CD14-positive monocyte (primary cell): Measurements from ENCODE around the gene SUPV3L1. TPM values are rescaled to one million over a fixed set of nuclear protein-coding genes. Genes with fewer than 3 reads are reported as not detected.

Experiments used
- DNase-seq, 3 donors: peaks; one replicate each; pipeline ENCODE4 v3.0.0-alpha.2; 2011 to 2022
- H2AFZ ChIP-seq: 2 replicates; pipeline ENCODE4 v1.6.0; 2012; ENCODE audit warnings: mild to moderate bottlenecking, low read depth, low read length, inconsistent platforms; ENCODE audit not compliant: insufficient read depth, poor library complexity, severe bottlenecking
- H3K27ac ChIP-seq, 2 donors: 1 replicate in 1 of 2; 2 replicates in 1 of 2; pipeline ENCODE4 v1.5.1; 2012 to 2013; ENCODE audit warnings: low read length in 2 of 2, control low read depth in 1 of 2, inconsistent platforms in 1 of 2, low read depth in 1 of 2, mild to moderate bottlenecking in 1 of 2
- H3K27me3 ChIP-seq, 2 donors: one replicate each; pipeline versions ENCODE4 v1.6.0 to v1.6.1; 2011 to 2013; ENCODE audit warnings: low read length in 2 of 2; ENCODE audit not compliant: control insufficient read depth in 2 of 2, insufficient read depth in 2 of 2
- H3K36me3 ChIP-seq, 2 donors: replicated peaks in 1 of 2; 1 replicate in 1 of 2; 2 replicates in 1 of 2; pipeline versions ENCODE4 v1.5.1 to v1.6.1; 2012 to 2013; ENCODE audit warnings: low read length in 2 of 2, control low read depth in 1 of 2, inconsistent platforms in 1 of 2, mild to moderate bottlenecking in 1 of 2; ENCODE audit not compliant: insufficient read depth in 2 of 2, control insufficient read depth in 1 of 2
- H3K4me1 ChIP-seq, 2 donors: 1 replicate in 1 of 2; 2 replicates in 1 of 2; pipeline versions ENCODE4 v1.5.1 to v1.6.1; 2012 to 2013; ENCODE audit warnings: low read length in 2 of 2, control low read depth in 1 of 2, inconsistent platforms in 1 of 2, mild to moderate bottlenecking in 1 of 2, moderate library complexity in 1 of 2; ENCODE audit not compliant: insufficient read depth in 2 of 2, control insufficient read depth in 1 of 2
- H3K4me2 ChIP-seq: replicated peaks from 2 replicates; pipeline ENCODE3; 2012; ENCODE audit warnings: low read length, moderate library complexity, mild to moderate bottlenecking; ENCODE audit not compliant: poor library complexity, severe bottlenecking; ENCODE audit errors: extremely low read depth
- H3K4me3 ChIP-seq, 3 experiments: fragments of 200-600 bp in 1 of 3; sonication (generic) in 1 of 3; replicated peaks in 1 of 3; 1 replicate in 2 of 3; 2 replicates in 1 of 3; pipeline ENCODE4 v1.5.1; 2011 to 2013; ENCODE audit warnings: low read length in 3 of 3, mild to moderate bottlenecking in 3 of 3, control low read depth in 2 of 3, low read depth in 2 of 3, inconsistent platforms in 1 of 3, moderate library complexity in 1 of 3
- H3K79me2 ChIP-seq: 2 replicates; pipeline ENCODE4 v1.6.0; 2012; ENCODE audit warnings: mild to moderate bottlenecking, control low read depth, inconsistent platforms, low read length, moderate library complexity; ENCODE audit not compliant: insufficient read depth
- H3K9ac ChIP-seq: 2 replicates; pipeline ENCODE4 v1.6.0; 2017; ENCODE audit warnings: low read length, mild to moderate bottlenecking; ENCODE audit not compliant: insufficient read depth, poor library complexity, severe bottlenecking
- H3K9me3 ChIP-seq, 2 donors: replicated peaks in 1 of 2; 1 replicate in 1 of 2; 2 replicates in 1 of 2; pipeline versions ENCODE4 v1.5.1 to v1.6.1; 2012 to 2013; ENCODE audit warnings: low read length in 2 of 2, control low read depth in 1 of 2; ENCODE audit not compliant: control insufficient read depth in 1 of 2, insufficient read depth in 1 of 2
- H4K20me1 ChIP-seq: 2 replicates; pipeline ENCODE4 v1.6.0; 2012; ENCODE audit warnings: mild to moderate bottlenecking, low read length, control low read depth, moderate library complexity; ENCODE audit not compliant: insufficient read depth
- H3K27ac Mint-ChIP-seq, 7 donors: one replicate each; pipeline ENCODE4 v1.8.0; 2020; ENCODE audit warnings: mild to moderate bottlenecking in 7 of 7, mixed read lengths in 7 of 7, moderate library complexity in 6 of 7, inconsistent platforms in 2 of 7
- H3K27me3 Mint-ChIP-seq, 3 donors: one replicate each; pipeline ENCODE4 v1.8.0; 2021 to 2022; ENCODE audit warnings: low read depth in 3 of 3, mild to moderate bottlenecking in 3 of 3, mixed read lengths in 3 of 3, moderate library complexity in 3 of 3, inconsistent platforms in 1 of 3
- H3K36me3 Mint-ChIP-seq, 2 donors: one replicate each; pipeline ENCODE4 v1.8.0; 2020; ENCODE audit warnings: mixed read lengths in 2 of 2, inconsistent platforms in 1 of 2, mild to moderate bottlenecking in 1 of 2
- H3K4me1 Mint-ChIP-seq: one replicate; pipeline ENCODE4 v1.8.0; 2020; ENCODE audit warnings: mild to moderate bottlenecking, mixed read lengths
- H3K4me3 Mint-ChIP-seq, 2 donors: one replicate each; pipeline ENCODE4 v1.8.0; 2020; ENCODE audit warnings: mild to moderate bottlenecking in 2 of 2, mixed read lengths in 2 of 2, moderate library complexity in 1 of 2
- H3K9me3 Mint-ChIP-seq, 7 donors: one replicate each; pipeline ENCODE4 v1.8.0; 2020 to 2022; ENCODE audit warnings: mixed read lengths in 7 of 7, mild to moderate bottlenecking in 6 of 7, moderate library complexity in 6 of 7, inconsistent platforms in 2 of 7
- CTCF ChIP-seq: fragments of 200-600 bp; IDR thresholded peaks from one replicate; pipeline ENCODE4 v1.8.0; 2022; ENCODE audit warnings: antibody characterized with exemption, mild to moderate bottlenecking
- WGBS: methylation state at CpG from one replicate; pipeline ENCODE4 v1.1.5; 2013; ENCODE audit warnings: missing lambda C conversion rate; ENCODE audit not compliant: insufficient coverage; 5-methylcytosine and 5-hydroxymethylcytosine counted together
- intact Hi-C, 2 donors: fragments of 100-400 bp; cut with micrococcal nuclease; formaldehyde crosslinking; loops; one replicate each; pipeline versions ENCODE4 v1.15.0 to v1.15.1; 2023
- polyA plus RNA-seq, 3 donors: library from polyadenylated mRNA; depleted of rRNA in 1 of 3; unstranded in 2 of 3; stranded (reverse) in 1 of 3; fragments of 300-500 nt in 2 of 3; fragments of >200 nt in 1 of 3; fragmentation: Illumina TruSeq in 2 of 3; gene quantifications; 1 replicate in 2 of 3; 2 replicates in 1 of 3; pipeline ENCODE4 v1.2.3, GENCODE V29; 2012 to 2021

SUPV3L1 gene
- polyA plus RNA-seq, 3 donors: 6.8 to 18.8 (median 7.3) TPM

- Histone ChIP-seq H3K4me3 (no peak overlapping the region), H2AFZ (no peak overlapping the region), H3K36me3 (peaks cover 26 to 34% of the 10 kb centered on the region in 2 donors), H3K27me3 (no peaks in the 10 kb centered on the region), H3K79me2 (no peaks in the 10 kb centered on the region), H3K9me3 (no peaks in the 10 kb centered on the region), H3K4me1 (peaks cover 13 to 14% of the 10 kb centered on the region in 2 donors), H3K9ac (no peak overlapping the region), H3K27ac (no peak overlapping the region), H4K20me1 (no peaks in the 10 kb centered on the region), H3K4me2 (no peak overlapping the region)
- intact Hi-C loops: no loop called here
- peaks cover 2 to 7% (median 7%) of the 10 kb centered on the region in 3 donors for H3K27me3 Mint-ChIP-seq
- peaks cover 0 to 5% (median 2%) of the 10 kb centered on the region in 7 donors for H3K9me3 Mint-ChIP-seq
- peaks cover 24% of the 10 kb centered on the region for H3K4me1 Mint-ChIP-seq
- no CpG with 5 or more reads among the region's 2 CpGs for WGBS
- DNase-seq: no peak
- no peak overlapping the region for H3K4me3 Mint-ChIP-seq
- H3K36me3 Mint-ChIP-seq: peaks cover 24 to 31% of the 10 kb centered on the region in 2 donors
- no peak for TF ChIP-seq CTCF
- peak overlapping the region in 1 of 7 donors; percentile 46 for H3K27ac Mint-ChIP-seq
These were observed 31.1 kb downstream of the SUPV3L1 start for GRCh38 chr10:69211104-69211503.

GRCh38 chr10:69211524-69211923, 31.5 kb downstream of the SUPV3L1 start:
- intact Hi-C loops: no loop called here
- peaks cover 2 to 8% (median 7%) of the 10 kb centered on the region in 3 donors for H3K27me3 Mint-ChIP-seq
- no peak overlapping the region for H3K27ac ChIP-seq
- no peaks in the 10 kb centered on the region for H4K20me1 ChIP-seq
- TF ChIP-seq CTCF: no peak
- peaks cover 24% of the 10 kb centered on the region for H3K4me1 Mint-ChIP-seq
- no peak overlapping the region for H3K4me2 ChIP-seq
- H3K4me3 Mint-ChIP-seq: no peak overlapping the region
- H3K9me3 Mint-ChIP-seq: peaks cover 0 to 5% (median 2%) of the 10 kb centered on the region in 7 donors
- H3K9me3 ChIP-seq: no peaks in the 10 kb centered on the region
- no peak overlapping the region for H3K9ac ChIP-seq
- WGBS: 100% methylated on average over 3 of the region's 3 CpGs
- H3K4me1 ChIP-seq: peaks cover 13 to 14% of the 10 kb centered on the region in 2 donors
- H3K79me2 ChIP-seq: no peaks in the 10 kb centered on the region
- no peak overlapping the region for H2AFZ ChIP-seq
- no peaks in the 10 kb centered on the region for H3K27me3 ChIP-seq
- no peak overlapping the region for H3K4me3 ChIP-seq
- peaks cover 22 to 30% of the 10 kb centered on the region in 2 donors for H3K36me3 ChIP-seq
- H3K36me3 Mint-ChIP-seq: peaks cover 20 to 26% of the 10 kb centered on the region in 2 donors
- no peak overlapping the region for H3K27ac Mint-ChIP-seq
- no peak for DNase-seq
